SK-N-SH treated with all-trans-retinoic acid at 6 μM for 48 hours (cell line): Measurements from ENCODE around the gene PRC1.
"Not testable (repeated sequence)": the region's sequence is repeated elsewhere in the genome, so short reads cannot be mapped to it uniquely, and the experiment has no call there.

ENCODE experiments used
- ATAC-seq: fragments of 200-7000 bp; cut with Tn5 transposase; 3 replicates; pipeline ENCODE4 v1.9.1; 2020; ENCODE audit warnings: mild to moderate bottlenecking, moderate library complexity
- ARNTL ChIP-seq: fragments of 450-650 bp; formaldehyde crosslinking; IDR thresholded peaks from 2 replicates; pipeline ENCODE4 v1.5.0; 2020; ENCODE audit warnings: low read depth, mild to moderate bottlenecking, moderate library complexity, borderline replicate concordance
- BACH2 ChIP-seq: fragments of 250-450 bp; sonication (Bioruptor Pico); IDR thresholded peaks from 2 replicates; pipeline ENCODE4 v1.9.0; 2021; ENCODE audit warnings: mild to moderate bottlenecking, borderline replicate concordance
- ESRRG ChIP-seq: fragments of 250-450 bp; sonication (Bioruptor Pico); IDR thresholded peaks from 2 replicates; pipeline ENCODE4 v1.6.1; 2021; ENCODE audit warnings: mild to moderate bottlenecking
- GLIS3 ChIP-seq: fragments of 250-450 bp; sonication (Bioruptor Pico); IDR thresholded peaks from 2 replicates; pipeline ENCODE4 v1.5.0; 2020; ENCODE audit warnings: mild to moderate bottlenecking, moderate library complexity
- ISL1 ChIP-seq: fragments of 250-450 bp; sonication (Bioruptor Pico); IDR thresholded peaks from 2 replicates; pipeline ENCODE4 v2.1.2; 2022; ENCODE audit warnings: mild to moderate bottlenecking, moderate library complexity
- OSR1 ChIP-seq: fragments of 250-450 bp; sonication (Bioruptor Pico); IDR thresholded peaks from 2 replicates; pipeline ENCODE4 v1.8.0; 2022; ENCODE audit warnings: moderate library complexity, mild to moderate bottlenecking, inconsistent platforms
- PPARA ChIP-seq: fragments of 250-450 bp; sonication (Bioruptor Pico); IDR thresholded peaks from 2 replicates; pipeline ENCODE4 v1.5.0; 2020; ENCODE audit warnings: mild to moderate bottlenecking, borderline replicate concordance
- RARB ChIP-seq: fragments of 250-450 bp; sonication (Bioruptor Pico); IDR thresholded peaks from 2 replicates; pipeline ENCODE4 v1.8.0; 2021; ENCODE audit warnings: mild to moderate bottlenecking, moderate library complexity
- SNAI2 ChIP-seq: fragments of 250-450 bp; sonication (Bioruptor Pico); IDR thresholded peaks from 2 replicates; pipeline ENCODE4 v1.5.0; 2020; ENCODE audit warnings: mild to moderate bottlenecking, moderate library complexity
- TCF4 ChIP-seq: fragments of 250-450 bp; sonication (Bioruptor Pico); IDR thresholded peaks from 2 replicates; pipeline ENCODE4 v1.8.0; 2021; ENCODE audit warnings: mild to moderate bottlenecking, moderate library complexity, borderline replicate concordance
- ZC3H10 ChIP-seq: fragments of 250-450 bp; sonication (Bioruptor Pico); IDR thresholded peaks from 2 replicates; pipeline ENCODE4 v1.5.1; 2021; ENCODE audit warnings: mild to moderate bottlenecking, moderate library complexity
- ZFP30 ChIP-seq: fragments of 450-650 bp; formaldehyde crosslinking; IDR thresholded peaks from 2 replicates; pipeline ENCODE4 v1.5.0; 2022; ENCODE audit warnings: mild to moderate bottlenecking, moderate library complexity
- ZNF565 ChIP-seq: fragments of 450-650 bp; formaldehyde crosslinking; conservative IDR thresholded peaks from 2 replicates; pipeline ENCODE4 v1.5.0; 2020; ENCODE audit warnings: low read depth, mild to moderate bottlenecking, moderate library complexity
- ZNF70 ChIP-seq: fragments of 450-650 bp; formaldehyde crosslinking; IDR thresholded peaks from 2 replicates; pipeline ENCODE4 v1.5.0; 2020; ENCODE audit warnings: mild to moderate bottlenecking, moderate library complexity
- TF ChIP-seq, protein P1 (sequence below): fragments of 250-450 bp; sonication (Bioruptor Pico); IDR thresholded peaks from 2 replicates; pipeline ENCODE4 v1.8.0; 2021; ENCODE audit warnings: low read depth, mild to moderate bottlenecking, moderate library complexity, borderline replicate concordance
- TF ChIP-seq, protein P2 (sequence below): fragments of 250-450 bp; sonication (Bioruptor Pico); IDR thresholded peaks from 2 replicates; pipeline ENCODE4 v1.5.1; 2020; ENCODE audit warnings: low read depth, mild to moderate bottlenecking, moderate library complexity
- TF ChIP-seq, protein P3 (sequence below): fragments of 250-450 bp; sonication (Bioruptor Pico); IDR thresholded peaks from 2 replicates; pipeline ENCODE4 v1.8.0; 2020; ENCODE audit warnings: mild to moderate bottlenecking, moderate library complexity, borderline replicate concordance
- TF ChIP-seq, protein P4 (sequence below): fragments of 250-450 bp; sonication (Bioruptor Pico); IDR thresholded peaks from 2 replicates; pipeline ENCODE4 v1.5.0; 2020; ENCODE audit warnings: mild to moderate bottlenecking, moderate library complexity
- TF ChIP-seq, protein P5 (sequence below): fragments of 250-450 bp; sonication (Bioruptor Pico); IDR thresholded peaks from 2 replicates; pipeline ENCODE4 v1.5.1; 2021; ENCODE audit warnings: mild to moderate bottlenecking, moderate library complexity

Gene PRC1

DNA sequence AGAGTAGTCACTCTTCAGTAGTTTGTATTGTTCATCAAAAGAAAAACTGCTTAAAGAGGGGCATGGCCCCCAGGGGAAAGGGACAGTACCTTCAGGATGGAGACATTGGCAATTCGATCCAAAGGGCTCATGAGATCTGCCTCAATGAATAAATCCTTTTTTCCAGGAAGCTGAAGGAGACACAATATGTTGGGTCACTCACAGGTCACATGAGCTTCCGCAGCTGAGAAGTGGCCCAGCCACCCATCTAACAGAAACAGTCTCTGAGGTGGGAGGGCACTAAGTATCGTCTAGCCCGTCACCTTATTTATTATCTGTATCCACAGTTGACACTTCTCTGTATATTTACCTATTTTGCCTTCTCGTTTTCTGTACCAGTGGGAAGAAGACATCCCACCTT is 23.4 kb upstream of the PRC1 start:
- TF ChIP-seq ZNF70 (CRISPR knock-in tag) (no peak), ARNTL (no peak), BACH2 (CRISPR knock-in tag) (no peak), GLIS3 (CRISPR knock-in tag) (no peak), ISL1 (no peak), ESRRG (CRISPR knock-in tag) (no peak), SNAI2 (CRISPR knock-in tag) (no peak), TCF4 (CRISPR knock-in tag) (no peak), ZNF565 (no peak), ZFP30 (no peak)
- TF ChIP-seq, protein P1, sequence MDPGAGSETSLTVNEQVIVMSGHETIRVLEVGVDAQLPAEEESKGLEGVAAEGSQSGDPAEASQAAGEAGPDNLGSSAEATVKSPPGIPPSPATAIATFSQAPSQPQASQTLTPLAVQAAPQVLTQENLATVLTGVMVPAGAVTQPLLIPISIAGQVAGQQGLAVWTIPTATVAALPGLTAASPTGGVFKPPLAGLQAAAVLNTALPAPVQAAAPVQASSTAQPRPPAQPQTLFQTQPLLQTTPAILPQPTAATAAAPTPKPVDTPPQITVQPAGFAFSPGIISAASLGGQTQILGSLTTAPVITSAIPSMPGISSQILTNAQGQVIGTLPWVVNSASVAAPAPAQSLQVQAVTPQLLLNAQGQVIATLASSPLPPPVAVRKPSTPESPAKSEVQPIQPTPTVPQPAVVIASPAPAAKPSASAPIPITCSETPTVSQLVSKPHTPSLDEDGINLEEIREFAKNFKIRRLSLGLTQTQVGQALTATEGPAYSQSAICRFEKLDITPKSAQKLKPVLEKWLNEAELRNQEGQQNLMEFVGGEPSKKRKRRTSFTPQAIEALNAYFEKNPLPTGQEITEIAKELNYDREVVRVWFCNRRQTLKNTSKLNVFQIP (CRISPR knock-in tag), result no peak
- TF ChIP-seq, protein P2, sequence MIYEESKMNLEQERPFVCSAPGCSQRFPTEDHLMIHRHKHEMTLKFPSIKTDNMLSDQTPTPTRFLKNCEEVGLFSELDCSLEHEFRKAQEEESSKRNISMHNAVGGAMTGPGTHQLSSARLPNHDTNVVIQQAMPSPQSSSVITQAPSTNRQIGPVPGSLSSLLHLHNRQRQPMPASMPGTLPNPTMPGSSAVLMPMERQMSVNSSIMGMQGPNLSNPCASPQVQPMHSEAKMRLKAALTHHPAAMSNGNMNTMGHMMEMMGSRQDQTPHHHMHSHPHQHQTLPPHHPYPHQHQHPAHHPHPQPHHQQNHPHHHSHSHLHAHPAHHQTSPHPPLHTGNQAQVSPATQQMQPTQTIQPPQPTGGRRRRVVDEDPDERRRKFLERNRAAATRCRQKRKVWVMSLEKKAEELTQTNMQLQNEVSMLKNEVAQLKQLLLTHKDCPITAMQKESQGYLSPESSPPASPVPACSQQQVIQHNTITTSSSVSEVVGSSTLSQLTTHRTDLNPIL (CRISPR knock-in tag), result no peak
- TF ChIP-seq, protein P3, sequence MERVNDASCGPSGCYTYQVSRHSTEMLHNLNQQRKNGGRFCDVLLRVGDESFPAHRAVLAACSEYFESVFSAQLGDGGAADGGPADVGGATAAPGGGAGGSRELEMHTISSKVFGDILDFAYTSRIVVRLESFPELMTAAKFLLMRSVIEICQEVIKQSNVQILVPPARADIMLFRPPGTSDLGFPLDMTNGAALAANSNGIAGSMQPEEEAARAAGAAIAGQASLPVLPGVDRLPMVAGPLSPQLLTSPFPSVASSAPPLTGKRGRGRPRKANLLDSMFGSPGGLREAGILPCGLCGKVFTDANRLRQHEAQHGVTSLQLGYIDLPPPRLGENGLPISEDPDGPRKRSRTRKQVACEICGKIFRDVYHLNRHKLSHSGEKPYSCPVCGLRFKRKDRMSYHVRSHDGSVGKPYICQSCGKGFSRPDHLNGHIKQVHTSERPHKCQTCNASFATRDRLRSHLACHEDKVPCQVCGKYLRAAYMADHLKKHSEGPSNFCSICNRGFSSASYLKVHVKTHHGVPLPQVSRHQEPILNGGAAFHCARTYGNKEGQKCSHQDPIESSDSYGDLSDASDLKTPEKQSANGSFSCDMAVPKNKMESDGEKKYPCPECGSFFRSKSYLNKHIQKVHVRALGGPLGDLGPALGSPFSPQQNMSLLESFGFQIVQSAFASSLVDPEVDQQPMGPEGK, result no peak
- TF ChIP-seq, protein P4, sequence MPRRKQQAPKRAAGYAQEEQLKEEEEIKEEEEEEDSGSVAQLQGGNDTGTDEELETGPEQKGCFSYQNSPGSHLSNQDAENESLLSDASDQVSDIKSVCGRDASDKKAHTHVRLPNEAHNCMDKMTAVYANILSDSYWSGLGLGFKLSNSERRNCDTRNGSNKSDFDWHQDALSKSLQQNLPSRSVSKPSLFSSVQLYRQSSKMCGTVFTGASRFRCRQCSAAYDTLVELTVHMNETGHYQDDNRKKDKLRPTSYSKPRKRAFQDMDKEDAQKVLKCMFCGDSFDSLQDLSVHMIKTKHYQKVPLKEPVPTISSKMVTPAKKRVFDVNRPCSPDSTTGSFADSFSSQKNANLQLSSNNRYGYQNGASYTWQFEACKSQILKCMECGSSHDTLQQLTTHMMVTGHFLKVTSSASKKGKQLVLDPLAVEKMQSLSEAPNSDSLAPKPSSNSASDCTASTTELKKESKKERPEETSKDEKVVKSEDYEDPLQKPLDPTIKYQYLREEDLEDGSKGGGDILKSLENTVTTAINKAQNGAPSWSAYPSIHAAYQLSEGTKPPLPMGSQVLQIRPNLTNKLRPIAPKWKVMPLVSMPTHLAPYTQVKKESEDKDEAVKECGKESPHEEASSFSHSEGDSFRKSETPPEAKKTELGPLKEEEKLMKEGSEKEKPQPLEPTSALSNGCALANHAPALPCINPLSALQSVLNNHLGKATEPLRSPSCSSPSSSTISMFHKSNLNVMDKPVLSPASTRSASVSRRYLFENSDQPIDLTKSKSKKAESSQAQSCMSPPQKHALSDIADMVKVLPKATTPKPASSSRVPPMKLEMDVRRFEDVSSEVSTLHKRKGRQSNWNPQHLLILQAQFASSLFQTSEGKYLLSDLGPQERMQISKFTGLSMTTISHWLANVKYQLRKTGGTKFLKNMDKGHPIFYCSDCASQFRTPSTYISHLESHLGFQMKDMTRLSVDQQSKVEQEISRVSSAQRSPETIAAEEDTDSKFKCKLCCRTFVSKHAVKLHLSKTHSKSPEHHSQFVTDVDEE (CRISPR knock-in tag), result no peak
- ATAC-seq, result no peak

DNA sequence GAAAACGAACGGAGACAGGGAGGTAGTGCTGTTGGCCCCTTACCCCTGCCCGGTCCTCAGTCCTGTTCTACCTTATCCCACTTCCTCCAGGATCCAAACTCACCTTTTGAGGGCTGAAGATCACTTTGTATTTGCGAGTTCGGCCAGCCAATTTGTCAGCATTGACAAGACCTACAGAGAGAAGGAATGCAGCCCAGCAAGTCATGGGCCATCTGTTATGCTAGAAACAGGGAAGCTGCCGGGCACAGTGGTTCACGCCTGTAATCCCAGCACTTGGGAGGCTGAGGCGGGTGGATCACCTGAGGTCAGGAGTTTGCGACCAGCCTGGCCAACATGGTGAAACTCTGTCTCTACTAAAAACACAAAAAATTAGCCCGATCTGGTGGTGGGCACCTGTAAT is 19.4 kb upstream of the PRC1 start:
- not testable (repeated sequence) for ATAC-seq

DNA sequence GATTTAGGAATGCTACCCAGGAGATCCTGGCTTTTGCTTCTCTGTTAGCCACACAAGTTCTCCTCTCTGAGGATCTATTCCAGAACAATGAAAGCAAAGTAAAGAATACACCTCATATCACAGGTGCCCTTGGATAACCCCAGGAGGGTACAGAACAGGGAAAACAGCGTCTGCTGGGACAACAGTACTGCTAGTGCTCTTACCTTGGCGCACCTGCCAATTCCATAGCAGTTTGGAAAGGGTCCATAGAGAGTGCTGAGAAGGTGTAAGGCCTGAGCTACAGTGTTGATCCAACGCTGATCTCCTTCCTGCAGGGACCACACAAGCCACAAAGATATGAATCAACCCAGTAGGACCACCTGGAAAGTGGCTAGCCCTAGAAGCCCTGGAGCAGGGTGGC is 12.9 kb upstream of the PRC1 start:
- ATAC-seq, result no peak
- TF ChIP-seq ESRRG (CRISPR knock-in tag) (no peak), ZC3H10 (CRISPR knock-in tag) (no peak), ISL1 (no peak)
- TF ChIP-seq, protein P5, sequence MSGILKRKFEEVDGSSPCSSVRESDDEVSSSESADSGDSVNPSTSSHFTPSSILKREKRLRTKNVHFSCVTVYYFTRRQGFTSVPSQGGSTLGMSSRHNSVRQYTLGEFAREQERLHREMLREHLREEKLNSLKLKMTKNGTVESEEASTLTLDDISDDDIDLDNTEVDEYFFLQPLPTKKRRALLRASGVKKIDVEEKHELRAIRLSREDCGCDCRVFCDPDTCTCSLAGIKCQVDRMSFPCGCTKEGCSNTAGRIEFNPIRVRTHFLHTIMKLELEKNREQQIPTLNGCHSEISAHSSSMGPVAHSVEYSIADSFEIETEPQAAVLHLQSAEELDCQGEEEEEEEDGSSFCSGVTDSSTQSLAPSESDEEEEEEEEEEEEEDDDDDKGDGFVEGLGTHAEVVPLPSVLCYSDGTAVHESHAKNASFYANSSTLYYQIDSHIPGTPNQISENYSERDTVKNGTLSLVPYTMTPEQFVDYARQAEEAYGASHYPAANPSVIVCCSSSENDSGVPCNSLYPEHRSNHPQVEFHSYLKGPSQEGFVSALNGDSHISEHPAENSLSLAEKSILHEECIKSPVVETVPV (CRISPR knock-in tag), result no peak

DNA sequence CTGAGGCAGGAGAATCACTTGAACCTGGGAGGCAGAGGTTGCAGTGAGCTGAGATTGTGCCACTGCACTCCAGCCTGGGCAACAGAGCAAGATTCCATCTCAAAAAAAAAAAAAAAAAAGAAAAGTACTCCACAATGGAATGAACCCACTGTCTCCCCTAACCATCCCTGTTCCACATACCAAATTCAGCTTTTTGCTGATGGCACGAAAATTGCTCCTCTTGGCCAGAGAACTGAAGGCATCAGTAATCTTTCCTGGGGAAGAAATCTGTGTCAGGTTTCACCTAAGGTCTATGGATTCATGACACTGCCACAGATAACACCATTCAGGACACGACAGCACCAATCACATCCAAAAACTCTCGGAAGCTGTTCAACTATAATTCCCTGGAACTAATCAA is 6.9 kb upstream of the PRC1 start:
- ATAC-seq, result no peak
- TF ChIP-seq TCF4 (CRISPR knock-in tag), result no peak
- no peak for TF ChIP-seq ZNF565
- no peak for TF ChIP-seq RARB (CRISPR knock-in tag)
- TF ChIP-seq, protein P3, result no peak
- TF ChIP-seq ZFP30, result no peak
- TF ChIP-seq PPARA (CRISPR knock-in tag), result no peak
- TF ChIP-seq, protein P5 (CRISPR knock-in tag), result no peak
- TF ChIP-seq, protein P4 (CRISPR knock-in tag), result no peak
- TF ChIP-seq OSR1 (CRISPR knock-in tag), result no peak
